Thyroid gland (tissue), 4 donors: ENCODE measurements around the gene MIS12.

ENCODE experiments used
- POLR2A ChIP-seq, 2 donors: fragments of 450-650 bp; IDR thresholded peaks; one replicate each; pipeline ENCODE4 v1.6.1; 2017; ENCODE audit warnings: antibody characterized with exemption in 2 of 2, mild to moderate bottlenecking in 2 of 2, moderate library complexity in 1 of 2
- TF ChIP-seq, protein P1 (sequence below), 6 experiments: fragments of 200-600 bp in 3 of 6; fragments of 450-650 bp in 3 of 6; sonication (generic) in 3 of 6; IDR thresholded peaks; one replicate each; pipeline ENCODE4 v1.5.1; 2016 to 2019; ENCODE audit warnings: antibody characterized with exemption in 6 of 6, mild to moderate bottlenecking in 2 of 6, inconsistent platforms in 1 of 6, moderate library complexity in 1 of 6

DNA sequence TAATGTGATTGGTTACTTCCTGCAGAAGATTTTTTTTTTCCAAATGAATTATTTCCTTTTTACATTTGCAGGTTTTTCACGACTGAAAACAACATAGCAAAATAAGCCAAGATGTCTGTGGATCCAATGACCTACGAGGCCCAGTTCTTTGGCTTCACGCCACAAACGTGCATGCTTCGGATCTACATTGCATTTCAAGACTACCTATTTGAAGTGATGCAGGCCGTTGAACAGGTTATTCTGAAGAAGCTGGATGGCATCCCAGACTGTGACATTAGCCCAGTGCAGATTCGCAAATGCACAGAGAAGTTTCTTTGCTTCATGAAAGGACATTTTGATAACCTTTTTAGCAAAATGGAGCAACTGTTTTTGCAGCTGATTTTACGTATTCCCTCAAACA, 2.4 kb downstream of the MIS12 start:
- TF ChIP-seq, protein P1, sequence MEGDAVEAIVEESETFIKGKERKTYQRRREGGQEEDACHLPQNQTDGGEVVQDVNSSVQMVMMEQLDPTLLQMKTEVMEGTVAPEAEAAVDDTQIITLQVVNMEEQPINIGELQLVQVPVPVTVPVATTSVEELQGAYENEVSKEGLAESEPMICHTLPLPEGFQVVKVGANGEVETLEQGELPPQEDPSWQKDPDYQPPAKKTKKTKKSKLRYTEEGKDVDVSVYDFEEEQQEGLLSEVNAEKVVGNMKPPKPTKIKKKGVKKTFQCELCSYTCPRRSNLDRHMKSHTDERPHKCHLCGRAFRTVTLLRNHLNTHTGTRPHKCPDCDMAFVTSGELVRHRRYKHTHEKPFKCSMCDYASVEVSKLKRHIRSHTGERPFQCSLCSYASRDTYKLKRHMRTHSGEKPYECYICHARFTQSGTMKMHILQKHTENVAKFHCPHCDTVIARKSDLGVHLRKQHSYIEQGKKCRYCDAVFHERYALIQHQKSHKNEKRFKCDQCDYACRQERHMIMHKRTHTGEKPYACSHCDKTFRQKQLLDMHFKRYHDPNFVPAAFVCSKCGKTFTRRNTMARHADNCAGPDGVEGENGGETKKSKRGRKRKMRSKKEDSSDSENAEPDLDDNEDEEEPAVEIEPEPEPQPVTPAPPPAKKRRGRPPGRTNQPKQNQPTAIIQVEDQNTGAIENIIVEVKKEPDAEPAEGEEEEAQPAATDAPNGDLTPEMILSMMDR (IDR thresholded peaks at IDR 0.05) = no peak
- no peak for TF ChIP-seq POLR2A (IDR thresholded peaks at IDR 0.05)
